K562 (cell line): ENCODE results near the gene ACSS2. TPM values are rescaled to one million over a fixed set of nuclear protein-coding genes. Genes with fewer than 3 reads are reported as not detected.

Source experiments
- ARHGAP35 ChIP-seq: fragments of 450-650 bp; IDR thresholded peaks from 2 replicates; pipeline ENCODE4 v1.6.1; 2018; ENCODE audit not compliant: partially characterized antibody
- RREB1 ChIP-seq: fragments of 250-450 bp; sonication (Bioruptor Pico); IDR thresholded peaks from 2 replicates; pipeline ENCODE4 v1.4.0; 2020
- ZBTB40 ChIP-seq, 2 experiments: fragments of 450-650 bp in 1 of 2; sonication (generic) in 1 of 2; formaldehyde crosslinking in 1 of 2; IDR thresholded peaks; 2 replicates each; pipeline versions ENCODE4 v1.7.1 to v1.9.0; 2016 to 2022; ENCODE audit warnings: inconsistent platforms in 1 of 2, mild to moderate bottlenecking in 1 of 2, missing genetic modification reagents in 1 of 2
- ZNF23 ChIP-seq: fragments of 250-450 bp; sonication (Bioruptor Pico); IDR thresholded peaks from 2 replicates; pipeline ENCODE4 v1.4.0; 2020; ENCODE audit warnings: mild to moderate bottlenecking
- ZNF280A ChIP-seq: fragments of 450-650 bp; IDR thresholded peaks from 2 replicates; pipeline ENCODE4 v1.6.1; 2018; ENCODE audit warnings: mild to moderate bottlenecking, low read depth; ENCODE audit not compliant: partially characterized antibody
- ZNF77 ChIP-seq: fragments of 250-450 bp; sonication (Bioruptor Pico); IDR thresholded peaks from 2 replicates; pipeline ENCODE4 v1.5.0; 2020
- polyA plus RNA-seq, 8 experiments: library from polyadenylated mRNA; depleted of rRNA in 4 of 8; stranded (reverse) in 5 of 8; unstranded in 3 of 8; fragments of >200 nt; fragmentation: Nextera tagmentation in 2 of 8; fragmentation: Illumina TruSeq in 1 of 8; extraction: Ambion mirVana in 2 of 8; extraction: Trizol in 1 of 8; gene quantifications; 2 replicates each; pipeline versions ENCODE4 v1.2.1 to v1.2.3, GENCODE V29; 2011 to 2014; ENCODE audit warnings: inconsistent platforms in 1 of 8, missing spikeins in 1 of 8
- total RNA-seq, 7 experiments: library from RNA; depleted of rRNA in 6 of 7; stranded (reverse); fragments of >200 nt in 6 of 7; fragmentation: Illumina TruSeq in 2 of 7; extraction: Trizol in 2 of 7; gene quantifications; 2 replicates each; pipeline versions ENCODE4 v1.2.1 to v1.2.3, GENCODE V29; 2011 to 2021; ENCODE audit warnings: low replicate concordance in 1 of 7
- TF ChIP-seq, protein P1 (sequence below): sonication (generic); formaldehyde crosslinking; IDR thresholded peaks from 2 replicates; pipeline ENCODE4 v1.8.1; 2023; ENCODE audit warnings: mild to moderate bottlenecking, missing genetic modification reagents

Gene ACSS2
- total and polyA plus RNA-seq, 9 of the 15 experiments (the other 6 are each of a cell fraction or from before 2014, with no cell fraction given), result 21.9 to 246 (median 66.2) TPM

DNA sequence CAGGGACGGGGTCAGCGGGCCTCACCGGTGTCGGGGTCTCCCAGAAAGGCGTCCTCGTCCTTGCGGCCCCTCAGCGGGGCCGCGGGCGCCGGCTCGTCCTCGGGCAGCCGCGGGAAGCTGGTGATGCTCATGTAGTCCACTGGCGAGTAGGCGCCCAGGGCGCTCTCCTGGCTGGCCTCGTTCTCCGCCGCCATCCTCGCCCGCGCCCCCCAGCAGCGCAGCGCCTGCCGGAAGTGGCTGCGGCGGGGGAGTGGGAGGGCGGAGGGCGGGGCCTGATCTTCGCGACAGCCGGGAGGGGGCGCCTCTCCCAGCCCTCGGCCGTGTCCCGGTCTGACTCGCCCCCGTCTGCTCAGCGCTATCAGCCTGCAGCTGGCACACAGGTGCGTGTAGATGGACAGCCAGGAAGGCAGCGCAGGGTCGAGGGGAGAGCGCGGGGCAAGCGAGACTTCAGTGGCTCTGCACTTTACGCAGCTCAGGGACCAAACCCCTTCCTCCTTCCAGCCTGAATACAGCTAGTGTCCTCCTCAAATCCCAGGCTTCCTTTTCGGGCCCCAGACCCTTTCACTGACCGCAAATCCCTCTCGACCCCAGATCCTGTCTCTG lies 3.7 kb upstream of the ACSS2 start, which contains the start of gene GGT7 (continued):
- TF ChIP-seq ZNF280A (no peak), ZNF23 (CRISPR knock-in tag) (no peak), RREB1 (CRISPR knock-in tag) (no peak), ARHGAP35 (no peak), ZNF77 (CRISPR knock-in tag) (no peak), ZBTB40 (IDR thresholded peaks at IDR 0.05) (no peak; the same call in 1 of the 2 replicates), ZBTB40 (CRISPR knock-in tag; IDR thresholded peaks at IDR 0.05) (no peak)
- TF ChIP-seq, protein P1, sequence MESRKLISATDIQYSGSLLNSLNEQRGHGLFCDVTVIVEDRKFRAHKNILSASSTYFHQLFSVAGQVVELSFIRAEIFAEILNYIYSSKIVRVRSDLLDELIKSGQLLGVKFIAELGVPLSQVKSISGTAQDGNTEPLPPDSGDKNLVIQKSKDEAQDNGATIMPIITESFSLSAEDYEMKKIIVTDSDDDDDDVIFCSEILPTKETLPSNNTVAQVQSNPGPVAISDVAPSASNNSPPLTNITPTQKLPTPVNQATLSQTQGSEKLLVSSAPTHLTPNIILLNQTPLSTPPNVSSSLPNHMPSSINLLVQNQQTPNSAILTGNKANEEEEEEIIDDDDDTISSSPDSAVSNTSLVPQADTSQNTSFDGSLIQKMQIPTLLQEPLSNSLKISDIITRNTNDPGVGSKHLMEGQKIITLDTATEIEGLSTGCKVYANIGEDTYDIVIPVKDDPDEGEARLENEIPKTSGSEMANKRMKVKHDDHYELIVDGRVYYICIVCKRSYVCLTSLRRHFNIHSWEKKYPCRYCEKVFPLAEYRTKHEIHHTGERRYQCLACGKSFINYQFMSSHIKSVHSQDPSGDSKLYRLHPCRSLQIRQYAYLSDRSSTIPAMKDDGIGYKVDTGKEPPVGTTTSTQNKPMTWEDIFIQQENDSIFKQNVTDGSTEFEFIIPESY, result no peak
